Ishikawa (cell line): ENCODE data around the gene MAX.

Experiments
- CEBPB ChIP-seq: IDR thresholded peaks from 2 replicates; pipeline ENCODE4 v1.6.1; 2012
- CREB1 ChIP-seq: IDR thresholded peaks from 2 replicates; pipeline ENCODE4 v1.6.1; 2012; ENCODE audit warnings: low read depth
- EGR1 ChIP-seq: IDR thresholded peaks from 2 replicates; pipeline ENCODE4 v1.6.1; 2012
- EP300 ChIP-seq: IDR thresholded peaks from 2 replicates; pipeline ENCODE4 v1.6.1; 2012; ENCODE audit warnings: borderline replicate concordance
- FOXM1 ChIP-seq: IDR thresholded peaks from 2 replicates; pipeline ENCODE4 v1.6.1; 2012; ENCODE audit warnings: low read depth, borderline replicate concordance
- NFIC ChIP-seq: IDR thresholded peaks from 2 replicates; pipeline ENCODE4 v1.6.1; 2012
- RAD21 ChIP-seq: IDR thresholded peaks from 2 replicates; pipeline ENCODE4 v1.6.1; 2012; ENCODE audit warnings: low read depth
- TAF1 ChIP-seq: IDR thresholded peaks from 2 replicates; pipeline ENCODE4 v1.6.1; 2012; ENCODE audit warnings: low read depth, mild to moderate bottlenecking
- TCF12 ChIP-seq: IDR thresholded peaks from 2 replicates; pipeline ENCODE4 v1.6.1; 2012; ENCODE audit warnings: low read depth
- TEAD4 ChIP-seq: IDR thresholded peaks from 2 replicates; pipeline ENCODE4 v1.6.1; 2012
- YY1 ChIP-seq: IDR thresholded peaks from 2 replicates; pipeline ENCODE4 v1.6.1; 2012; ENCODE audit warnings: low read depth
- ZBTB7A ChIP-seq: IDR thresholded peaks from 2 replicates; pipeline ENCODE4 v1.6.1; 2012; ENCODE audit warnings: low read depth
- TF ChIP-seq, protein P1 (sequence below): IDR thresholded peaks from 2 replicates; pipeline ENCODE4 v1.6.1; 2012
- TF ChIP-seq, protein P2 (sequence below): IDR thresholded peaks from 2 replicates; pipeline ENCODE4 v1.6.1; 2012; ENCODE audit warnings: low read depth, mild to moderate bottlenecking
- TF ChIP-seq, protein P3 (sequence below): IDR thresholded peaks from 2 replicates; pipeline ENCODE4 v1.6.1; 2012

Gene MAX

DNA sequence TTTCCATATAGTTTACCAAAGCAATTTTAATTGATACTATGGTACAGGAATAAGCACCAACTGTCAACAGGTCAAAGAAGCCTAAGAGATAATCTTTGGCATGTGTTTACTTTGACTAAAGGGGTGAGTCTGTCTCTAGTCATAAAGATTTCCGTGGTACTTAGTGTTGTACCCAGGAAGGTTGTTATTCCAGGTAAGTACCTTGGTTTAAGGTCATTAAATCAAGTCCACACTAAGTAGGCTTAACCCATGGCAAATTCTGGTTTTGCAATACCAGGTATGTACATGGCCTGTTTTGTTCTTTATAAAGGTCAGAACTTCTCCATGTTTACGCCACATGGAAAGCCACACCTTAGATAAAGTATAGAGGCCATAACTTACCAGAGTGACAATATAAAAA is 10.0 kb downstream of the MAX start:
- TF ChIP-seq ZBTB7A, result no peak
- no peak for TF ChIP-seq YY1
- no peak for TF ChIP-seq EP300
- TF ChIP-seq TCF12, result no peak
- TF ChIP-seq CREB1, result no peak
- no peak for TF ChIP-seq TEAD4
- TF ChIP-seq CEBPB, result no peak
- TF ChIP-seq, protein P1, sequence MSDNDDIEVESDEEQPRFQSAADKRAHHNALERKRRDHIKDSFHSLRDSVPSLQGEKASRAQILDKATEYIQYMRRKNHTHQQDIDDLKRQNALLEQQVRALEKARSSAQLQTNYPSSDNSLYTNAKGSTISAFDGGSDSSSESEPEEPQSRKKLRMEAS, result no peak
- no peak for TF ChIP-seq TAF1
- TF ChIP-seq FOXM1, result no peak
- TF ChIP-seq, protein P2, sequence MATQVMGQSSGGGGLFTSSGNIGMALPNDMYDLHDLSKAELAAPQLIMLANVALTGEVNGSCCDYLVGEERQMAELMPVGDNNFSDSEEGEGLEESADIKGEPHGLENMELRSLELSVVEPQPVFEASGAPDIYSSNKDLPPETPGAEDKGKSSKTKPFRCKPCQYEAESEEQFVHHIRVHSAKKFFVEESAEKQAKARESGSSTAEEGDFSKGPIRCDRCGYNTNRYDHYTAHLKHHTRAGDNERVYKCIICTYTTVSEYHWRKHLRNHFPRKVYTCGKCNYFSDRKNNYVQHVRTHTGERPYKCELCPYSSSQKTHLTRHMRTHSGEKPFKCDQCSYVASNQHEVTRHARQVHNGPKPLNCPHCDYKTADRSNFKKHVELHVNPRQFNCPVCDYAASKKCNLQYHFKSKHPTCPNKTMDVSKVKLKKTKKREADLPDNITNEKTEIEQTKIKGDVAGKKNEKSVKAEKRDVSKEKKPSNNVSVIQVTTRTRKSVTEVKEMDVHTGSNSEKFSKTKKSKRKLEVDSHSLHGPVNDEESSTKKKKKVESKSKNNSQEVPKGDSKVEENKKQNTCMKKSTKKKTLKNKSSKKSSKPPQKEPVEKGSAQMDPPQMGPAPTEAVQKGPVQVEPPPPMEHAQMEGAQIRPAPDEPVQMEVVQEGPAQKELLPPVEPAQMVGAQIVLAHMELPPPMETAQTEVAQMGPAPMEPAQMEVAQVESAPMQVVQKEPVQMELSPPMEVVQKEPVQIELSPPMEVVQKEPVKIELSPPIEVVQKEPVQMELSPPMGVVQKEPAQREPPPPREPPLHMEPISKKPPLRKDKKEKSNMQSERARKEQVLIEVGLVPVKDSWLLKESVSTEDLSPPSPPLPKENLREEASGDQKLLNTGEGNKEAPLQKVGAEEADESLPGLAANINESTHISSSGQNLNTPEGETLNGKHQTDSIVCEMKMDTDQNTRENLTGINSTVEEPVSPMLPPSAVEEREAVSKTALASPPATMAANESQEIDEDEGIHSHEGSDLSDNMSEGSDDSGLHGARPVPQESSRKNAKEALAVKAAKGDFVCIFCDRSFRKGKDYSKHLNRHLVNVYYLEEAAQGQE, result no peak
- TF ChIP-seq RAD21, result no peak

DNA sequence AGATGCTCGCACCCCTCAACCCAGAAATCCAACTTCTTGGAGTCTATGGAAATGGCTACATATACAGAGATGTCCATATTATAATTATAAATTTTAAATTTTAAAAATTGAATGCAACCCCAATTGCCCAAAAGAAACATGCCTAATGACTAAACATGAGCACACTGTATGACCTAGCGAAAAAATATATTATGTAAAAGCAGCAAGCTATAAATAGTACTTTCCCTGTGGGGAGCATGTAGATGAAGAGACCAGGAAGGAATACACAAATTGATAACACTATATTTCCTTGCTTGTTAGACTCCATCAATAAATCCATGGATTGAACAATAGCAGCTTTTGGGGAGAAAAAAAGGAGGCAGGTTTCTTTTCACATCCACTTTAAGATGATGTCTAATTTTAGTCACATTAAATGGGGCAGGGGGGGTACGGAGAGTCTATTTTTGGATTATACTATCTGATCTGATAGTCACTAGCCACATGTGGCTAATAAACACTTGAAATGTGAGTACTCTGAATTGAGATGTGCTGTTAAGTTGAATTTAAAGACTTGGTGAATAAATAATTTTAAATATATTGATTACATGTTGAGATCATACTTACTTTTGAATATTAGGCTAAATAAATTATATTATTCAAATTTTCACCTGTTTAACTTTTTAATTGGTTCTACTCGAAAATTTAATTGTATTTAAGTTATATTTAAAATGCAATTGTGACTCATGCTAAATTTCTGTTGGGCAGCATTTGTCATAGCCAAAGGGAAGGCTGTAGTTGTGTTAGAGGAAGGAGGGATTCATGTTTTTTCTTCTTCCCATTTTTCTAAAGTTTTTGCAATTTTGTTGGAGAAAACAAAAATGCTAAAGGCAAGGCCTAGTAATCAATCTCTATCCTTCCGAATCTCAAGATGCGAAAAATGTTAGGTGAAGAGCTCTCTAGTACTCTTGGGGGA is 17.5 kb downstream of the MAX start:
- TF ChIP-seq TAF1 (no peak), YY1 (no peak), TEAD4 (no peak), NFIC (no peak), CEBPB (no peak), TCF12 (no peak), EP300 (no peak)
- TF ChIP-seq, protein P3, sequence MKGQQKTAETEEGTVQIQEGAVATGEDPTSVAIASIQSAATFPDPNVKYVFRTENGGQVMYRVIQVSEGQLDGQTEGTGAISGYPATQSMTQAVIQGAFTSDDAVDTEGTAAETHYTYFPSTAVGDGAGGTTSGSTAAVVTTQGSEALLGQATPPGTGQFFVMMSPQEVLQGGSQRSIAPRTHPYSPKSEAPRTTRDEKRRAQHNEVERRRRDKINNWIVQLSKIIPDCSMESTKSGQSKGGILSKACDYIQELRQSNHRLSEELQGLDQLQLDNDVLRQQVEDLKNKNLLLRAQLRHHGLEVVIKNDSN, result no peak
- TF ChIP-seq, protein P1, result no peak

DNA sequence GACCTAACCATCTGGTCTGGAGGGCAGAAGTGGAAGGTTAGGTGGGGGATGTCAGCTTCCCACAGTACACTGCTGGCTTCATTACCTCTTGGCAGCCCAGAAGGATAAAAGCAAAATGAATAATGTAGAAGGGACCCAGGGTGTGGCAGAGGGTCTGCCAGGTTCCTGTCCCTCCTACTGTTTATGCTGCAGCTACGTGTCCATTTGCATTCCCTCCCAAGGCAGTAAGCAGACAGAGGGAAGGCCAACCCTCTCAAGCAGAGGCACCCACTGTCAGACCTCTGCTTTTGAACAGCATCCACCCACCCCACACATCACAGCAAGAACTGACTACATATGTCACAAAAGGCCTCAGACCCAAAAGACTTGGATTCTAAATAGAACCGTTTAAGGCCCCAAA is 19.4 kb downstream of the MAX start:
- TF ChIP-seq YY1 (no peak), EGR1 (no peak), CEBPB (no peak), NFIC (no peak), EP300 (no peak), TCF12 (no peak), RAD21 (no peak), TEAD4 (no peak), ZBTB7A (no peak), FOXM1 (no peak), CREB1 (no peak)
- TF ChIP-seq, protein P2, result no peak
- TF ChIP-seq, protein P1, result no peak
- TF ChIP-seq, protein P3, result no peak

DNA sequence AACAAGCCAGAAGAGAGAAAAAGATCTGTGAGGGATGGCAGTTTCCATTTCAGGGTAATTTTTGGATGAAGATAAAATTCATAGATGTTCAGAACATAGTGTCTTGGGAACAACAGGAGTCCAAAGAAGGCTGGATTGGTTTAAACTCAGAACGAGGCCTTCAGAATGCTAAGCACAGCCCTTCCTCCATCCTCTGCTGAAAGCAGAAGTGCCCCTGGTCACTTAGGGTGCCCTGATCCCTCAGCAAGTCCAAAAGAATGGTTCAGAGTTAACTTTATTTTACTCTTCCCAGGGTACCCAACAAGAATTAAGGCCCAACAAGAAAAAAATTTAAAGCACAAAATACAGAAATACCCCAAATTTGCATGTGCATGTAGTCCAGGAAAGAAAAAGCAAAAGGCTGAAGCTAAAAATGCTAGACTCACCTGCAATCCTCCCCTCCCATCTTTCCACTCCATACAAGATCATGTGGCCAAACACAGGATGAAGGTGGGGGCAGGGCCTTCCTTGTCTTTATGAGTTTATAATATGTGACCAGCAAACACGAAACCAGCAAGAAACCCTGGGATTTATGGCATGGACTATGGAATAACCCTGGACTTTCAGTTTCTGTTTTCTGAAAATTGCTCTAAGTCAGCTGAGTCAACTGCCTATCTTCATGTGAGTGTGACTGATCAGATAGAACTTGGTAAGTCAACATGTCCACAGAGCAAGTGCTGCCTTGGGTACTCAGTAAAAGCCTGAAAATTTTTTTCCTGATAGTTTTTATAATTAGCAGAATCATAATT is 21.2 kb downstream of the MAX start:
- TF ChIP-seq EP300, result no peak

DNA sequence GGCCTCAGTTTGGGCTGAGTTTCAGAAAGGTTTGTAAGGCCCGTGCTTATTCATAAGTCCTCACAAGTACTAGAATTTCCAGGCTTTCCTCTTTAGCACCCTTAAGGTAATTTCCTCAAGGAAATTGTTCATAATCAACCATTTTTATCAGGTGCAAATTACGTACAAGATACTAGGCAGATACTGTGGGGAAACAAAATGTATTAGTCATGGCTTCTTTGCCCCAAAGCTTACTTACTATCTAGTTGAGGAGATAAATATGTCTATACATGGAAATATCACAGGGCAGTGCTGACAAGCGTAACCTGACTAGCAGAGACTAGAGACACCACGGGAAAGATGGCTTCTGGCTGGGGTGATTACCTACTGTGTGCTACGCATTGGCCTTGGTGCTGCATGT is 22.5 kb downstream of the MAX start:
- TF ChIP-seq EGR1 (no peak), FOXM1 (no peak), ZBTB7A (no peak), RAD21 (no peak), TEAD4 (no peak), TCF12 (no peak), TAF1 (no peak), EP300 (no peak), NFIC (no peak), CREB1 (no peak), YY1 (no peak), CEBPB (no peak)
- TF ChIP-seq, protein P1, result no peak
- TF ChIP-seq, protein P2, result no peak
